OCI-M2 (cell line): ENCODE results near the gene AQR.
"Not testable (repeated sequence)": the region's sequence is repeated elsewhere in the genome, so short reads cannot be mapped to it uniquely, and the experiment has no call there.

Source experiments
- DNase-seq: peaks from one replicate; lab custom pipeline; 2025; ENCODE audit not compliant: unreplicated experiment; lab: John Stamatoyannopoulos, UW

AQR gene

GRCh38 chr15:34818526-34818925, 151.0 kb downstream of the AQR start:
- no peak for DNase-seq

GRCh38 chr15:34815836-34816235, 153.7 kb downstream of the AQR start:
- no peak for DNase-seq

GRCh38 chr15:34813446-34814190, 155.9 kb downstream of the AQR start:
- no peak for DNase-seq

- DNase-seq = not testable (repeated sequence)
These were observed 156.6 kb downstream of the AQR start for GRCh38 chr15:34812868-34813365.

- no peak for DNase-seq
These were observed 157.2 kb downstream of the AQR start for GRCh38 chr15:34812369-34812768.

GRCh38 chr15:34810443-34811129, 159.0 kb downstream of the AQR start:
- DNase-seq = no peak

GRCh38 chr15:34809186-34809585, 160.4 kb downstream of the AQR start:
- DNase-seq = no peak

- no peak for DNase-seq
These were observed 161.5 kb downstream of the AQR start for GRCh38 chr15:34808016-34808415.

GRCh38 chr15:34807241-34807640, 162.3 kb downstream of the AQR start:
- not testable (repeated sequence) for DNase-seq

- DNase-seq = no peak
These were observed 164.8 kb downstream of the AQR start for GRCh38 chr15:34804776-34805175.

GRCh38 chr15:34804113-34804512, 165.4 kb downstream of the AQR start:
- DNase-seq = no peak

GRCh38 chr15:34802803-34803750, 166.5 kb downstream of the AQR start:
- no peak for DNase-seq

GRCh38 chr15:34802371-34802770, 167.2 kb downstream of the AQR start:
- DNase-seq = no peak
